Endothelial cell of umbilical vein (primary cell): Measurements from ENCODE around the gene SEC16B. TPM values are rescaled to one million over a fixed set of nuclear protein-coding genes. Genes with fewer than 3 reads are reported as not detected.

Source experiments
- BruUV-seq: library from RNA; stranded (reverse); fragments of 400-500 nt; replicated peaks from 2 replicates; lab custom pipeline; 2021; lab: Mats Ljungman, UMichigan
- CTCF ChIA-PET: fragments of 300-600, 350-600 bp; sonication (Branson Sonifier 250); formaldehyde crosslinking; loops from one replicate; lab custom pipeline; 2021; ENCODE audit warnings: antibody characterized with exemption, inconsistent platforms; lab: Charles Lee
- POLR2A ChIA-PET: fragments of 300-600, 350-600 bp; sonication (Branson Sonifier 250); formaldehyde crosslinking; loops from one replicate; lab custom pipeline; 2021; ENCODE audit warnings: antibody characterized with exemption, inconsistent platforms; lab: Charles Lee
- DNase-seq: peaks from one replicate; pipeline ENCODE4 v3.0.0-alpha.2; 2011; ENCODE audit warnings: low read depth, low spot score
- FAIRE-seq: peaks from 2 replicates; lab custom pipeline; 2011; peaks lifted over from hg19 to GRCh38; lab: Jason Lieb, UNC
- H2AFZ ChIP-seq: 2 replicates; pipeline ENCODE4 v1.6.0; 2012; ENCODE audit warnings: low read depth, low read length, control low read depth, inconsistent platforms
- H3K27ac ChIP-seq: 2 replicates; pipeline ENCODE4 v1.5.1; 2011; ENCODE audit warnings: low read depth, mild to moderate bottlenecking, control low read depth, low read length, moderate library complexity; ENCODE audit not compliant: insufficient read depth
- H3K27me3 ChIP-seq, 2 experiments: 2 replicates each; pipeline versions ENCODE4 v1.6.0 to v1.6.1; 2011; ENCODE audit warnings: low read length in 2 of 2, mixed read lengths in 1 of 2; ENCODE audit not compliant: control insufficient read depth in 2 of 2, insufficient read depth in 2 of 2
- H3K36me3 ChIP-seq, 2 experiments: 2 replicates in 1 of 2; 3 replicates in 1 of 2; pipeline ENCODE4 v1.5.1; 2011; ENCODE audit warnings: low read length in 2 of 2, mild to moderate bottlenecking in 1 of 2, moderate library complexity in 1 of 2; ENCODE audit not compliant: control insufficient read depth in 2 of 2, insufficient read depth in 2 of 2; ENCODE audit errors: extremely low read depth in 1 of 2
- H3K4me1 ChIP-seq: 3 replicates; pipeline ENCODE4 v1.5.1; 2011; ENCODE audit warnings: mild to moderate bottlenecking, low read length; ENCODE audit not compliant: control insufficient read depth, insufficient read depth; ENCODE audit errors: extremely low read depth
- H3K4me2 ChIP-seq: 2 replicates; pipeline ENCODE4 v1.6.1; 2011; ENCODE audit warnings: low read length, control low read depth, mixed read lengths; ENCODE audit not compliant: insufficient read depth
- H3K4me3 ChIP-seq, 3 experiments: fragments of 200-600 bp in 1 of 3; sonication (generic), shearing (Covaris generic) in 1 of 3; replicated peaks in 1 of 3; 2 replicates each; pipeline ENCODE4 v1.5.1; 2011 to 2016; ENCODE audit warnings: control low read depth in 3 of 3, low read length in 3 of 3, mild to moderate bottlenecking in 2 of 3, inconsistent platforms in 1 of 3, low read depth in 1 of 3, moderate library complexity in 1 of 3; ENCODE audit not compliant: insufficient read depth in 1 of 3
- H3K79me2 ChIP-seq: 2 replicates; pipeline ENCODE4 v1.6.0; 2012; ENCODE audit warnings: low read length, inconsistent platforms; ENCODE audit not compliant: control insufficient read depth, insufficient read depth
- H3K9ac ChIP-seq: replicated peaks from 2 replicates; pipeline ENCODE3; 2011; ENCODE audit warnings: low read length, control low read depth; ENCODE audit not compliant: insufficient read depth; ENCODE audit errors: extremely low read depth
- H3K9me1 ChIP-seq: replicated peaks from 3 replicates; pipeline ENCODE4 v1.6.0; 2011; ENCODE audit warnings: mild to moderate bottlenecking, low read length; ENCODE audit not compliant: control insufficient read depth, insufficient read depth; ENCODE audit errors: extremely low read depth
- H3K9me3 ChIP-seq: replicated peaks from 2 replicates; pipeline ENCODE4 v1.5.1; 2012; ENCODE audit warnings: low read length, inconsistent platforms; ENCODE audit not compliant: control insufficient read depth, insufficient read depth
- H4K20me1 ChIP-seq: replicated peaks from 2 replicates; pipeline ENCODE3; 2011; ENCODE audit warnings: mild to moderate bottlenecking, low read length; ENCODE audit not compliant: control insufficient read depth, insufficient read depth; ENCODE audit errors: extremely low read depth
- CTCF ChIP-seq, 2 donors: IDR thresholded peaks; 1 replicate in 1 of 2; 2 replicates in 1 of 2; pipeline ENCODE4 v1.5.1; 2011; ENCODE audit warnings: low read length in 2 of 2, mild to moderate bottlenecking in 2 of 2, moderate library complexity in 2 of 2, control low read depth in 1 of 2, inconsistent platforms in 1 of 2, low read depth in 1 of 2; ENCODE audit not compliant: insufficient read depth in 1 of 2; ENCODE audit errors: extremely low read depth in 1 of 2
- EZH2 ChIP-seq: IDR thresholded peaks from 2 replicates; pipeline ENCODE4 v1.6.1; 2012; ENCODE audit warnings: borderline replicate concordance, low read depth, mild to moderate bottlenecking, moderate library complexity, low read length, inconsistent platforms; ENCODE audit not compliant: severe bottlenecking
- GATA2 ChIP-seq: IDR thresholded peaks from 2 replicates; pipeline ENCODE4 v1.7.0; 2011; ENCODE audit warnings: low read depth, mild to moderate bottlenecking, moderate library complexity, mixed read lengths, low read length; ENCODE audit not compliant: insufficient read length, insufficient read depth
- dilution Hi-C: fragments of 300-500 bp; cut with MboI; formaldehyde crosslinking; loops from one replicate; pipeline ENCODE4 v1.15.0; 2019; ENCODE audit warnings: low sequenced_read_pairs; ENCODE audit not compliant: extremely low pct_ligation_motif_present
- intact Hi-C: fragments of 100-400 bp; cut with micrococcal nuclease; formaldehyde crosslinking; loops from one replicate; pipeline ENCODE4 v1.10.0; 2022
- polyA plus RNA-seq, 4 experiments: library from polyadenylated mRNA; depleted of rRNA in 3 of 4; stranded (reverse) in 3 of 4; unstranded in 1 of 4; fragments of >200 nt; gene quantifications; 2 replicates each; pipeline versions ENCODE4 v1.2.1 to v1.2.3, GENCODE V29; 2011 to 2012; ENCODE audit warnings: missing spikeins in 1 of 4
- total RNA-seq: library from RNA; stranded (reverse); gene quantifications from 2 replicates; pipeline ENCODE4 v1.2.3, GENCODE V29; 2021

SEC16B gene
- total and polyA plus RNA-seq, 2 donors (not counting 3 experiments of a cell fraction or from before 2014, with no cell fraction given), result 0.44 to 0.58 TPM

GRCh38 chr1:177969109-177969508 lies 749 bp downstream of the SEC16B start:
- no peaks in the 10 kb centered on the region for H3K36me3 ChIP-seq
- BruUV-seq, result no TSS peak
- no peak for TF ChIP-seq EZH2
- intact Hi-C loops (no loop called here), dilution Hi-C loops (no loop called here)
- H4K20me1 ChIP-seq, result no peaks in the 10 kb centered on the region
- H3K4me1 ChIP-seq, result no peaks in the 10 kb centered on the region
- H3K79me2 ChIP-seq, result no peaks in the 10 kb centered on the region
- ChIA-PET POLR2A (no interaction called here), CTCF (no interaction called here)
- no peak overlapping the region for H2AFZ ChIP-seq
- no peaks in the 10 kb centered on the region for H3K9me3 ChIP-seq
- H3K9me1 ChIP-seq, result no peaks in the 10 kb centered on the region
- no peak overlapping the region for H3K4me3 ChIP-seq
- H3K9ac ChIP-seq, result no peak overlapping the region
- H3K4me2 ChIP-seq, result no peak overlapping the region
- no peak for DNase-seq
- H3K27ac ChIP-seq, result no peak overlapping the region
- no peaks in the 10 kb centered on the region for H3K27me3 ChIP-seq
- FAIRE-seq, result no peak

- Histone ChIP-seq H3K9me1 (no peaks in the 10 kb centered on the region), H3K36me3 (no peaks in the 10 kb centered on the region), H3K4me2 (no peak overlapping the region), H2AFZ (no peak overlapping the region), H3K9me3 (no peaks in the 10 kb centered on the region), H3K27ac (no peak overlapping the region), H3K4me3 (no peak overlapping the region), H3K79me2 (no peaks in the 10 kb centered on the region), H3K9ac (no peak overlapping the region), H3K4me1 (no peaks in the 10 kb centered on the region), H3K27me3 (no peaks in the 10 kb centered on the region), H4K20me1 (no peaks in the 10 kb centered on the region)
- FAIRE-seq (no peak), DNase-seq (no peak)
- intact Hi-C loops, result no loop called here
- dilution Hi-C loops, result no loop called here
- TF ChIP-seq CTCF (IDR thresholded peaks at IDR 0.05; ENCODE audit: extremely low read depth in 1 of 2, insufficient read depth in 1 of 2, low read depth in 1 of 2, low read length in 2 of 2) (no peak), GATA2 (peak; percentile 34)
- CTCF ChIA-PET, result no interaction called here
- no TSS peak for BruUV-seq
- POLR2A ChIA-PET, result no interaction called here
Observed at GRCh38 chr1:177966199-177966598, 3.7 kb downstream of the SEC16B start.
